C4-2B (cell line): Measurements from ENCODE around the gene PCGF5.

Experiments
- H3K27ac ChIP-seq: fragments of 450-650 bp; 2 replicates; pipeline ENCODE4 v1.5.1; 2017
- CTCF ChIP-seq: fragments of 450-650 bp; conservative IDR thresholded peaks from 2 replicates; pipeline ENCODE4 v1.5.1; 2017; ENCODE audit warnings: mild to moderate bottlenecking
- ZFX ChIP-seq: fragments of 450-650 bp; IDR thresholded peaks from 2 replicates; pipeline ENCODE4 v1.6.1; 2017

The PCGF5 gene

DNA sequence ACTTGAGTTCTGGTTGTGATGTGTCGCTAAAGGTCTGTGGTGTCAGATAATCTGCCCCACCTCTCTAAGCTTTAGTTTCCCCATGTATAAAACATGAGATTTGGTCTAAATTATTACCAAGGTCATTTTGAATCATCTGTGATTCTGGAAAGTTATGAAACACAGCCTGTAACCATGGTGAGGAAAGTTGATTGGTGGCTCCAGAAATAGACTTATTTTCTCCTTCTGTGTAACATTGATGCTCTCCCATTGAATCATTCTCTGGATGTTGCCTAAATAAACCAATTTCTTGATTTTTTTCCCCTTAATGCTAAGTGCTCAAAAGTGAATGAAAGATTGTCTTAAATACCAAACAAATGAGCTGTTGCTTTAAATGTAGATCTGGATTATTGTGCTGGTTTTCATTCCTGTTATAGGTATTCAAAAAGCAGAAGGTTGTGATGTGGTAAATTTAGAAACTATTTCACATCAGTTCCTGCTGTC is 30.0 kb upstream of the PCGF5 start:
- H3K27ac ChIP-seq: no peak overlapping the region
- no peak for TF ChIP-seq CTCF
- no peak for TF ChIP-seq ZFX

DNA sequence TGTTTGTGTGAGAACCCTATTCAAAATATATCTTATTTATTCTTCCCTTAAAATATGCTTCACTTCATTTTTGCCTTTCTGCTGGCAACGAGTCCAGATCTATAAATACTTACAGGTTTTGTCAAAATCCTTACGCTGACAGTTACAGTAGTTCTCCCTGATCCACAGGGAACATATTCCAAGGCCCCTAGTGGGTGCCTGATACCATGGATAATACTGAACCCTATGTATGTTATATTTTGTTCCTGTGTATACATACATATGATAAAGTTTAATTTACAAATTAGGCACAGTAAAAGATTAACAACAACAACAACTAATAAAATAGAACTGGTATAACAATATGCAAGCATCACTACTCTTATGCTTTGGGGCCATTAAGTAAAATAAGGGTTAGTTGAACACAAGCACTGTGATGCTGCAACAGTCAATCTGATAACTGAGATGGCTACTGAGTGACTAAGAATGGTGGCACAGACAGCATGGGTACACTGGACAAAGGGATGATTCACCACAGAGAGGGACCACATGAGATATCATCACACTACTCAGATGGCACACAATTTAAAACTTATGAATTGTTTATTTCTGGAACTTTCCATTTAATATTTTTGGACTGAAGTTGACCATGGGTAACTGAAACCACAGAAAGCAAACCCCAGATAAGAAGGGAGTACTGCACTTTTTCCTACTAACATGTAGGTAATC is 29.4 kb upstream of the PCGF5 start:
- TF ChIP-seq CTCF (no peak), ZFX (no peak)
- H3K27ac ChIP-seq: no peak overlapping the region

DNA sequence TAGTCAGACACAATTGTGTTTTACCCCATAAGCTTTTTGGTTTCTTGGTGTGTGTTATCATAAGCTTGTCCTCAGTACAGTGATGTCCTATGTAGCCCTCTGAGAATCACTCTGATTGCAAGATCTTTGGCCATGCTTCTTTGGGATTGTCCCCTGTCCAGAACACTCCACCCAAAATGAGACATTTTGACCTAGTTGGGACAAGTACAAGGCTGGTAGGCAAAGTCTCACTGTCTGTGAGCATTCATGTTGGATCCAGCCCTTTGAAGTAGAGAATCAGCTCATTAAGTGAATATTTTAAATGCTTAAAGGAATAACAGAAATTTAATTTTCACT is 28.9 kb upstream of the PCGF5 start:
- TF ChIP-seq CTCF: no peak
- no peak for TF ChIP-seq ZFX
- H3K27ac ChIP-seq: no peak overlapping the region

DNA sequence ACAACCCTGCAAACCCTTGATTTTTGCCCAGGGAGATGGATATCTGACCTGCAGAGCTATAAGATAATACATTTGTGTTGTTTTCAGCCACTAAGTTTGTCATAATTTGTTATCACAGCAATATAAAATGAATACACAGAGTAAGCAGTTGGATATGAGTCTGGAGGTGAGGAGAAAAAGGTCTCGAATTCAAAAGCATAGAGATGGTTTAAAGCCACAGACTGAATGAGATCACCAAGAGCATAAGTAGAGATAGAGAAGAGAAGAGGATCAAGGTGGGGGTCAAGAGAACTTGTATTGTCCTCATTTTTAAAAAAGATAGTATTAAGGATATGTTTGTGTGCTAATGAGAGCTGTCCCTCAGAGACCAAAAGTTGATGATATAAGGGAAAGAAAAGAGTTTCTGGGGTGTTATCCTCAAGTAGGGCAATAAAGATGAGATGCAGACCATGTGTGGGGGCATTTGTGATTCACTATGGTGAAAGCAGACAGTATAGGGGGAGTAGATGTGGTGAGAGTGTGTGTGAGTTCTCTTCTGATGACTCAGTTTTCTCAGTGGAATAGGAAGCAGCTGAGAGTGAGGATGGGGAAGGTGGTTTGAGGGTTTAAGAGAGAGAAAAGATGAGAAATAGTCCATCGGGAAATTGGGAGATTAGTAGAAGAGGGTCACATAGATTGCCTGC is 25.8 kb upstream of the PCGF5 start:
- TF ChIP-seq CTCF (no peak), ZFX (no peak)
- no peak overlapping the region for H3K27ac ChIP-seq

DNA sequence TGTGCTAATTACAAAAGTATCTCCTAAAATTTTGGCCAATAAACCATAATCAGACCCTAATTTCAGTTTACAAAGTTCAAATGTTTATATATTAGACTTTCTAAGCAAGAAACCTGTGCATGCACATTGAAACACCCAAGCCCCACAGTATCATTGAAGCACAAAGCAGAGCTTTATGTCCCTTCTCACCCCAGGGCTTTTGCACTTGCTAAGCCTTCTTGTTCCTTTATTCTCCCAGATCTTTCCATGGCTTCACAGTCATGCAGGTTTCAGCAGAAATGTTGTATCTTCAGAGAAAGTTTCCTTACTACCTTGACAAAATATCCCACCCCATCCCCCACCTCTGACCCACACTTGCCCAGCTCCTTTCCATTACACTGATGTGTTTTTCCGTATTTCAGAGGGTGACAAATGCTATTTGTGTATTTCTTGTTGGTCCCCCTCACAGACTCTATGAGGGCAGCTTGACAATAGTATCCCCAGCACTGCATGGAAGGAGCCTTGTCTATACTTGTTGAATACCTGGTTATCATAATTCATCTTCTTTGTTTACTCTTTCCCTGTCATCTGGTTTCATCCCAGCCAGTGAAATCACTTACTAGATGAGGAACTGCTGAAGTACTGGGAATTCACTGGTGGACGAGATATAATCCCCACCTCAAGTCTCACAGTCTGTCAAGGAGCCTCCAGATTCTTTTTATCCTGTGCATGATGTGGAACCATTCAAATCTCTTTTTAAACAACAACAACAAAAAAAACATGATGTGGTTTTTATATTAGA is 24.0 kb upstream of the PCGF5 start:
- H3K27ac ChIP-seq: no peak overlapping the region
- TF ChIP-seq ZFX (no peak), CTCF (no peak)

DNA sequence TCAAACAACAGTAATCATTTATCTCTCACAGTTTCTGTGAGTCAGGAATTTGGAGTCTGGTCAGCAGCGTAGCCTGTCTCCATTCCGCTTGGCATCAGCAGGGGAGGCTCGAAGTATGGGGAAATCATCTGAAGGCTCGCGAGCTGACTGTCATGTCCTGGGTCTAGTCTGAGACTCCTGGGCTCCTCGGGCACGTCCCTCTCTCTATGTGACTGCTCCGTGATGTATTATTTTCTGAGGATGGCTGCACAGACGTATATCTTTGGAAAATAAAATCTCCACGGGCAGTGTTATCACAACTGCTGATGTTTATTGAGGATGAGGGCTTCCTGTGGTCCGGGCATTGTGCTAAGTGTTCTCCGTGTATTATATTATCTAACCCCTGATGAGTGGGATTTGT is 23.3 kb upstream of the PCGF5 start:
- TF ChIP-seq ZFX (no peak), CTCF (no peak)
- H3K27ac ChIP-seq: no peak overlapping the region

DNA sequence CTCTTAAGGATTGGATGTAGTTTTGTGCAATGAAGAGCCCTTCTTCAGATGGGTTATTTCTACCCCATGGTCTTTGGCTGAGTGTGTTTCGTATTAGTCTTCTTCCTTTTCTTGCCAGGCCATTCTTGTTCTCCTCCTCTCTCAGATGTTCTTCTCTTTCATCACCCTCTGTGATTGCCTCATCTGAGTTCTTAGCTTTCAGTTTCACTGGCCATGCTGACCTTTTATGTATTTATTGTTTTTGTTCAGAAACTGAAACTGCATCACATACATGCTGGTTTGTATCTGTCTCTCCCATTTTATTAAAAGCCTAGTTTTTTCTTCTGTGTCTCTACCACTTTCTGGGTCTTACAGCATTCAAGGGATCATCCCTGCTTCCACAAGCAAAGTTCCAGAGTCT is 21.7 kb upstream of the PCGF5 start:
- no peak overlapping the region for H3K27ac ChIP-seq
- TF ChIP-seq ZFX (no peak), CTCF (no peak)
